Stimulated activated CD8-positive, alpha-beta memory T cell treated with anti-CD3 and anti-CD28 coated beads, Interleukin-4, amount 100 ng/mL, for 1 hour (primary cell): ENCODE measurements around the gene MT2A.
"Not testable (repeated sequence)": the region's sequence is repeated elsewhere in the genome, so short reads cannot be mapped to it uniquely, and the experiment has no call there.

Experiments
- DNase-seq, 2 donors: peaks; one replicate each; pipeline ENCODE4 v3.0.0-alpha.2; 2020; ENCODE audit warnings: low read depth in 2 of 2, low spot score in 1 of 2

The MT2A gene

DNA sequence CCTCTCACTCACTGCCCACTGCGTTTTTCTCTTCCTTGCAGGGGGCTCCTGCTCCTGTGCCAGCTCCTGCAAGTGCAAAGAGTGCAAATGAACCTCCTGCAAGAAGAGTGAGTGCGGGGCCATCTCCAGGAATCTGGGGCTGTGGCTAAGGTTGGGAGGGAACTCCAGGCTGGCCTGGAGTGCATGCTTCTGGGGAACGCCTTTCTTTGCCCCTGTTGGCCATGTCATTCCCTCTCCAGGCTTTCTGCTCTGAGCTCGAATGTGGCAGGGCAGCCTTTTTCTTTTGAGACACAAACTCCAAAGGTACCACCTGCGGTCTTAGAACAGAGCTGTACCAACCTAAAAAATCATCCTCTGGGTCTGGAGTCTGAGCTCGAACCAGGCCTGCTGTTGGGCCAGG, 9.8 kb downstream of the MT2A start:
- DNase-seq, result no peak

DNA sequence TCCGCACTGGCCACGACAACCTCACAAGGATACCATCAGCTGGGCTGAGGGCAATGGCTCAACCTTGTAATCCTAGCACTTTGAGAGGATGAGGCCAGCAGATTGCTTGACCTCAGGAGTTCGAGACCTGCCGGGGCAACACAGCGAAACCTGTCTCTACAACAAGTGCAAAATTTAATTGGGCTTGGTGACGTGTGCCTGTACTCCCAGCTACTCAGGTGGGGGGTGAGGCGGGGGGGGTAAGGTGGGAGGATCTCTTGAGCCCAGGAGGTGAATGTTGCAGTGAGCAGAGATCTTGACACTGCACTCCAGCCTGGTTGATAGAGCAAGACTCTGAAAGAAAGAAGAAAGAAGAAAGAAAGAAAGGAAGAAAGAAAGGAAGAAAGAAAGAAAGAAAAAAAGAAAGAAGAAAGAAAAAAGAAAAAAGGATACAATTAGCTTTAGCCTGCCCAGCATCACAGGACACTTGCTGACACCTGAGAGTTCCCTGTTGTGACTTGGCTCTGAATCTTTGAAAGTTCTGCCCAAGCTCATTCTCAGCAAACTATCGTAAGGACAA, 12.0 kb downstream of the MT2A start:
- no peak for DNase-seq

DNA sequence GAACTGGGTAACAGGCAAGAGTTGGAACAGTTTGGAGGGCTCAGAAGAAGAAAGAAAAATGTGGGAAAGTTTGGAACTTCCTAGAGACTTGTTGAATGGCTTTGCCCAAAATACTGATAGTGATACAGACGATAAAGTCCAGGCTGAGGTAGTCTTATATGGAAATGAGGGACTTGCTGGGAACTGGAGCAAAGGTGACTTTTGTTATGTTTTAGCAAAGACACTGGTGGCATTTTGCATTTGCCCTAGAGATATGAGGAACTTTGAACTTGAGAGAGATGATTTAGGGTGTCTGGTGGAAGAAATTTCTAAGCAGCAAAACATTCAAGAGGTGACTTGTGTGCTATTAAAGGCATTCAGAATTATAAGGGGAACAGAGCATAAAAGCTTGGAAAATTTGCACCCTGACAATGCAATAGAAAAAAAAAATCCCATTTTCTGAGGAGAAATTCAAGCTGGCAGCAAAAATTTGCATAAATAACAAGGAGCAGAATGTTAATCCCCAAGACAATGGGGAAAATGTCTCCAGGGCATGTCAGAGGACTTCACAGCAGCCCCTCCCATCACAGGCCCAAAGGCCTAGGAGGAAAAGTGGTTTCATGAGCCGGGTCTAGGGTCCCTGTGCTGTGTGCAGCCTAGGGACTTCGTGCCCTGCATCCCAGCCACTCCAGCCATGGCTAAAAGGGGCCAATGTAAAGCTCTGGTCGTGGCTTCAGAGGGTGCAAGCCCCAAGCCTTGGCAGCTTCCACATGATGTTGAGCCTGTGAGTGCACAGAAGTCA, 13.5 kb downstream of the MT2A start:
- DNase-seq, result not testable (repeated sequence)

DNA sequence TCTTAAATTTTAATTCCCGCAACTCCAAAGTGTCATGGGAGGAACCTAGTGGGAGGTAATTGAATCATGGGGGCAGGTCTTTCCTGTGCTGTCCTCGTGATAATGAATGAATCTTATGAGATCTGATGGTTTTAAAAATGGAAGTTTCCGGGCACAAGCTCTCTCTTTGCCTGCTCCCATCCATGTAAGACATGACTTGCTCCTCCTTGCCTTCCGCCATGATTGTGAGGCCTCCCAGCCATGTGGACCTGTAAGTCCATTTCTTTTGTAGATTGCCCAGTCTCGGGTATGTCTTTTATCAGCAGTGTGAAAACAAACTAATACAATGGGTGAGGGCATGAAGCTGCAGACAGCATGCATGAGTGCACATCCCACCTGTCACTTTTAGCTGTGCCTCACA, 14.8 kb downstream of the MT2A start:
- DNase-seq, result not testable (repeated sequence)

DNA sequence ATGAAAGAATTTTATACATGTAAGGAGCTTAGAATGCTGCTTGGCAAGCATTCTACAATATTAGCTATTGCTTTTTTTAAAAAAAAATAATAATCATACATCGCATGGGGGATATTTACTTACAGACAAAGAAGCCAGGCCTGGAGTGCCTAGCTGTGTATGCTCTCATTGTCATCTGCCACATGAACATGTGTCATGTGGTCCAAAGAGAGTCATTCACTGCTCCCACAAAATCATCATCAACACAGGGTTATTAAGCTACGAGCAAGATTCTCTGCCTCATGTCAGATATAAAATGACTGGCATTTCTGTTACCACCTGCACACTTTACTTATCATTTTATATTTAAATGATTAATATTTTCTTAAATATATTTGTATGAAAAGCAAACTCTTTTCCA, 15.3 kb downstream of the MT2A start:
- DNase-seq, result no peak

DNA sequence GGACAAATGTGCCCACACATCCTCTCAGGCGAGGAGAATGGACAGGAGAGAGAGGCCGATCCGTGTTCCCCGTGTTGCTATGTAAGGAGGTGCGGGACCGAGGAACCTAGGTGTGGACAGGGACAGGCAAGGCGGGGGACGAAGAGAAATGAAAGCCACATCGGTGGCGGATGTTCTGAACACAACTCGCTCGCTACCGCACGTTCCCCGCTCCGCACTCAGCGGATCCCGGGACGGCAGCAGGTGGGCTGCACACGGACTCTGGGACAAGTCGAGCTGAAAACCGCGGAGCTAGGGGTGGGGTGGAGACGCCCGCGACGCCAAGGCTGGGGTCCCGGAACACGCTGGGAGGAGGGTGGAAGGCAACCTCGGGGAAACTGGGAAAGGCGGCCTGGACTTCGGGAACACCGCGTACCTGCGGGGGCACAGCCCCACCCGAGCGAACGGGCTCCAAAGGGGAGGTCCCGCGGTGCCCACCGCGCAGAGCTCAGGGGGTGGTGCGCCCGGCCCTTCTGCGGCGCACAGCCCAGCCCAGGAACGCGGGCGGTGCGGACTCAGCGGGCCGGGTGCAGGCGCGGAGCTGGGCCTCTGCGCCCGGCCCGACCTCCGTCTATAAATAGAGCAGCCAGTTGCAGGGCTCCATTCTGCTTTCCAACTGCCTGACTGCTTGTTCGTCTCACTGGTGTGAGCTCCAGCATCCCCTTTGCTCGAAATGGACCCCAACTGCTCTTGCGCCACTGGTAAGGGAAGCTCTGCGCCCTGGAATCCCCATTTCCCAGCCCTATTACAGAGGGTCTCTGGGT, 17.0 kb downstream of the MT2A start, which contains the start of gene MT1E:
TSS of gene MT1E (plus strand) at position 642 of the 803 bp plus-strand sequence. CDS start at position 713, 71 bp downstream.
- DNase-seq, result no peak

DNA sequence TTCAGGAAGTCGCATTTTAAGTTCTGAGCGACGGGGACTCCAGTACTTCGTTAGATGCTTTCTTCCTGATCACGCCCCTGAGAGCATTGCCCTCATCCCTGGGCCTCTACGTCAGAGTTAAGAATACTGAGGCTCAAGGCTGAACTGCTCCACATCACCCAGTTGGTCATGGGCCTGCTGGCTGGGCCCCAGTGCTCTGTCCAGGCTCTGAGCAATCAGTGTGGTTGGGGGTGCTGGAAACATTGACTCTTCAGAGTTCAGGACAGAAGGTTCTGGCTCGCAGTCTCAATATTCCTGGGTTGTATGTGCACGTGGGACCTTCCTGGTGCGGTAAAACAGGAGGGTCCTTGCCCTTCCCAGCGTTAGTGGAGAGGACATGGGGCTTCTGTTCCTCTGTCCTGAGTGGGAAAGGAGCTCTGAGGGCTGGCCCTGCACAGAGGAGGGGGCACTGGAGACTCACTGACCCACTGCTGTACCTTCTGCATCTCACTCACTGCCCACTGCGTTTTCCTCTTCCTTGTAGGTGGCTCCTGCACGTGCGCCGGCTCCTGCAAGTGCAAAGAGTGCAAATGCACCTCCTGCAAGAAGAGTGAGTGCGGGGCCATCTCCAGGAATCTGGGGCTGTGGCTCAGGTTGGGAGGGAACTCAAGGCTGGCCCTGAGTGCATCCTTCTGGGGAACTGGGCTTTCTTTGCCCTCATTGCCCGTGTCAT, 17.7 kb downstream of the MT2A start:
- DNase-seq, result no peak

DNA sequence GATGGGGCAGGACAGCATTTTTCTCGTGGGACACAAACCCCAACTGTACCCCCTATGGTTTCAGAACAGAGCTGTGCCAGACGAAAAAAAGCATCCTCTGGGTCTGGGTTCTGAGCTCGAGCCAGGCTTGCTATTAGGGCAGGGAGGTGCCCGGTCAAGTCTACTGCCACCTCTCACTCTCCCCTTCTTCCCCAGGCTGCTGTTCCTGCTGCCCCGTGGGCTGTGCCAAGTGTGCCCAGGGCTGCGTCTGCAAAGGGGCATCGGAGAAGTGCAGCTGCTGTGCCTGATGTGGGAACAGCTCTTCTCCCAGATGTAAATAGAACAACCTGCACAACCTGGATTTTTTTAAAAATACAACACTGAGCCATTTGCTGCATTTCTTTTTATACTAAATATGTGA, 18.3 kb downstream of the MT2A start:
- DNase-seq, result no peak

DNA sequence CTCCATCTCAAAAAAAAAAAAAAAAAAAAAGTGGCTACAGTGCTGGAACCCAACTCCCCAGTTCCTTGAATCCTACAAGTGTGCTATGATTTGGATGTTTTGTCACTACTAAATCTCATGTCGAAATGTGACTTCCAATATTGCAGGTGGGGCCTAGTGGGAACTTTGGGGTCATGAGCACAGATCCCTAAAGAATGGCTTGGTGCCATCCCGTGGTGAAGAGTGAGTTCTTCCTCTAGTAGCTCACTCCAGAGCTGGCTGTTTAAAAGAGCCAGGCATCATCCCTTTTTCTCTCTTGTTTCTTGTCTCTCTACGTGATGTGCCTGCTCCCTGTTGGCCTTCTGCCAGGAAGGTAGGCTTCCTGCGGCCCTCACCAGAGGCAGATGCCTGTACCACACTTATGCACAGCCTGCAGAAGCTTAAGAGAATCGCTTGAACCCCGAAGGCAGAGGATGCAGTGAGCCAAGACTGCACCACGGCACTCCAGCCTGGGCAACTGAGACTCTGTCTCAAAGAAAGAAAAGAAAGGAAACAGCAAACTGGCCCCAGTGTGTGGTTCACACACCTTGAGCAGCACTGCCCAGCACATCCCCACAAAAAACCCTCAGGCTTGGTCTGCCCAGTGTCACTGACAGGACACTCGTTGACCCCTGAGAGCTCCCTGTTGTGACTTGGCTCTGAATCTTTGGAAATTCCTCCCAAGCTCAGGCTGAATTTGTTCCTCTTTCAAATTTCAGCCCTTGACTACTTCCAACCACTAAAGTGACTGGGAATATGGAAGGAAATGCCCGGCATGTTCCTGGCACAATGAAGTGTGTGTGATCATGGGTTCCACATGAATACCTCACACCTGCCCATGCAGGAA, 20.3 kb downstream of the MT2A start:
- no peak for DNase-seq

DNA sequence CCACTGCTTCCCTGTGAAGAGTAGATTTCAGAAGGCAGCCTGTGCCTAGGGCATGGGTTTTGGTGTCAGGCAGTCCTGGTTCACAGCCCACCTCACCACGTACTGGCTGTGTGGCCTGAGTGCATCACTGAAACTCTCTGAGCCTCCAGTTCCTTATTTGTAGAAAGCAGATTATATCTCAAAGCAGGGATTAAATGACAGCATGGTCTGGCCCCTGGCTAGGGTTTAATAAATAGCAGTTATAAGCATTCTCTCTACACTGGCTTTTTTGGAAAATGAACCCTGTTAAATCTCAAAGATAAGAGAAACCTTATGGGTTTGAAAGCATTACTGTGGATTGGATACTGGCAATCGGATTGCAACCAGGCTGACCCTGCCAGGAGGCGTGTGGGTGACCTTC, 21.1 kb downstream of the MT2A start:
- no peak for DNase-seq

DNA sequence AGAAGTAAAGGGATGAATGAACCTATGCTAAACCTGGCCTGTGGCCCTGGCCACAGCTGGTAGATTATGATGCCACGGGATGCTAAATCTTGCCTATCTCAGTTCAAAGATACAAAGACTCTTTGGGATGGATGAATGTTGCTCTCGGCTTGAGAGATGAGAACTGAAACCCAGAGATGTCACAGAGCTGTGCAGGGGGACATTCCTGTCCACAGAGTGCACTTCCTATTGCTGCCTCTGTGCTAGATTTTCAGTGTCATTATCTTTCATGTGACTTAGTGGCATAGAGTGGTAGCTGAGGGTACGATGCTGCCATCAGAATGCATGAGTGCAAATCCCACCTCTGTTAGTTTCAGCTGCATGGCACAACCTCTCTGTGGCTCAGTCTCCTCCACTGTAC, 21.8 kb downstream of the MT2A start:
- DNase-seq, result no peak

DNA sequence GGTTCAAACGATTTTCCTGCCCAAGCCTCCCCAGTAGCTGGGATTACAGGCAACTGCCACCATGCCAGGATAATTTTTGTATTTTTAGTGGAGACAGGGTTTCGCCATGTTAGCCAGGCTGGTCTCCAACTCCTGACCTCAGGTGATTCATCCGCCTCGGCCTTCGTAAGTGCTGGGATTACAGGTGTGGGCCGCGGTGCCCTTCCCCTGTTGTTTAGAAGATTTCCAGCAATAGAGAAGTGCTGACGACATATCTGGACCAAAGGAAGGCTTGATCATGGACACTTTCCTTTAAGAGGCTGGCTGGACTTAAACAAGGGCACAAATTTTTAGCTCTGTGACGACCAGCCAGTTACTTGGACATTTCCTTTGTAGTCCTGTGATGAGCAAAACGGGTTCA, 22.8 kb downstream of the MT2A start:
- DNase-seq, result no peak

DNA sequence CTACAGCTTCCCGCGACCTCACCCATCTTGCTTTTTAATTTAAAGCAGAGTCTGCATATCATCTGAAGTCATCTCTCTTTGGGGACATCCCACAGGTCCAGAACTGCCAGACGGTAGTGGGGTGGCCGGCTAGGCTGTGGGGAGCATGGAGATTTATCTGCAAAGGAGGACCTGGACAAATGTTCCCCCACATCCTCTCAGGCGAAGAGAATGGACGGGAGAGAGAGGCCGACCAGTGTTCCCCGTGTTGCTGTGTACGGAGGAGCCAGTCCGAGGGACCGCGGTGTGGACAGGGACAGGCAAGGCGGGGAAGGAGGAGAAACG, 23.4 kb downstream of the MT2A start:
- DNase-seq, result no peak

DNA sequence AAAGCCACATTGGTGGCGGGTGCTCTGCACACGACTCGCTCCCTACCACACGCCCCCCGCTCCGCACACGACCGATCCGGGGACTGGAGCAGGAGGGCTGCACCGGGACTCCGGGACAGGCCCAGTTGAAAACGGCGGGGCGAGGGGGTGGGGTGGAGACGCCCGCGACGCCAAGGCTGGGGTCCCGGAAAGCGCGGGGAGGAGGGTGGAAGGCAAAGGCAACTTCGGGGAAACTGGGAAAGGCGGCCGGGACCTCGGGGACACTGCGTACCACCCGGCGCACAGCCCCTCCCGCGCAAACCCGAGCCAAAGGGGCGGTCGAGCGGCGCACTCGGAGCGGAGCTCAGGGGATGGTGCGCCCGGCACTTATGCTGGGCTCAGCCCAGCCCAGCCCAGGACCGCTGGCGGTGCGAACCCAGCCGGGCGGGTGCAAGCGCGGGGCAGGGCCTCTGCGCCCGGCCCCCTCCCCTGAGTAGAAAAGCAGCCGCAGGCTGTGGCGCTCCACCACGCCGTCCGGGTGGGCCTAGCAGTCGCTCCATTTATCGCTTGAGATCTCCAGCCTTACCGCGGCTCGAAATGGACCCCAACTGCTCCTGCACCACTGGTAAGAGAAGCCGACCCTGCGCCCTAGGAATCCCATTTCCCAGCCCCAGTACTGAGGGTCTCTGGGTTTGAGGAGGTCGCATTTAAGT, 23.9 kb downstream of the MT2A start, which contains the start of gene MT1M:
TSS of gene MT1M (plus strand) at position 504 of the 692 bp plus-strand sequence. CDS start at position 577, 73 bp downstream.
- no peak for DNase-seq

DNA sequence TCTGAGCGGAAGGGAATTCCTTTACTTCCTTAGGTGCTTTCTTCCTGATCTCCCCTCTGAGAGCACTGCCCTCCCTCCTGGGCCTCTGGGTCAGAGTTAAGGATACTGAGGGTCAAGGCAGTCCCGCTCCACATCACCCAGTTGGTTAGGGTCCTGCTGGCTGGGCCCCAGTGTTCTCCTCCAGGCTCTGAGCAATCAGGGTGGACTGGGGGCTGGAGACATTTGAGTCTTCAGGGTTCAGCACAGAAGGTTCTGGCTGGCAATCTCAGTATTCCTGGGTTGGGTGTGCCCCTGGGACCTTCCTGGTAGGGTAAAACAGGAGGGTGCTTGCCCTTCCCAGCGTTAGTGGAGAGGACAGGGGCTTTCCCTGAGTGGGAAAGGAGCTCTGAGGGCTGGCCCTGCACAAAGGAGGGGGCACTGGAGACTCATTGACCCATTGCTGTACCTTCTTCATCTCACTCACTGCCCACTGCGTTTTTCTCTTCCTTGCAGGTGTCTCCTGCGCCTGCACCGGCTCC, 24.5 kb downstream of the MT2A start:
- DNase-seq, result no peak

DNA sequence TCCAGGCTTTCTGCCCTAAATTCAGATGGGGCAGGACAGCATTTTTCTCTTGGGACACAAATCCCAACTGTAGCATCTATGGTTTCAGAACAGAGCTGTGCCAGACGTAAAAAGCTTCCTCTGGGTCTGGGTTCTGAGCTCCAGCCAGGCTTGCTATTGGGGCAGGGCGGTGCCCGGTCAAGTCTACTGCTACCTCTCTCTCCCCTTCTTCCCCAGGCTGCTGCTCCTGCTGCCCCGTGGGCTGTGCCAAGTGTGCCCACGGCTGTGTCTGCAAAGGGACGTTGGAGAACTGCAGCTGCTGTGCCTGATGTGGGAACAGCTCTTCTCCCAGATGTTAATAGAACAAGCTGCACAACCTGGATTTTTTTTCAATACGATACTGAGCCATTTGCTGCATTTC, 25.2 kb downstream of the MT2A start:
- DNase-seq, result no peak

DNA sequence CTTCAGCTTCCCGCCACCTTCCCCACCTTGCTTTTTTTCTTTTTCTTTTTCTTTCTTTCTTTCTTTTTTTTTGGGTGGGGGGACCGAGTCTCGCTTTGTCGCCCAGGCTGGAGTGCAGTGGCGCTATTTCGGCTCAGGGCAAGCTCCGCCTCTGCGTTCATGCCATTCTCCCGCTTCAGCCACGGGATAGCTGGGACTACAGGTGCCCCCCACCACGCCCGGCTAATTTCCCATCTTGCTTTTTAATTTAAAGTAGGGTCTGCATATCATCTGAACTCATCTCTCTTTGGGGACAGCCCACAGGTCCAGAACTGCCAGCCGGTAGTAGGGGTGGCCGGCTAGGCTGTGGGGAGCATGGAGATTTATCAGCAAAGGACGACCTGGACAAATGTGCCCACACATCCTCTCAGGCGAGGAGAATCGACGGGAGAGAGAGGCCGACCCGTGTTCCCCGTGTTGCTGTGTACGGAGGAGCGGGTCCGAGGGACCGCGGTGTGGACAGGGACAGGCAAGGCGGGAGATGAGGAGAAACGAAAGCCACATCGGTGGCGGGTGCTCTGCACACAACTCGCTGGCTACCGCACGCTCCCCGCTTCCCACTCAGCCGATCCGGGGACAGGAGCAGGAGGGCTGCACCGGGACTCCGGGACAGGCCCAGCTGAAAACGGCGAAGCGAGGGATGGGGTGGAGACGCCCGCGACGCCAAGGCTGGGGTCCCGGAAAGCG, 26.5 kb downstream of the MT2A start:
- DNase-seq, result no peak

DNA sequence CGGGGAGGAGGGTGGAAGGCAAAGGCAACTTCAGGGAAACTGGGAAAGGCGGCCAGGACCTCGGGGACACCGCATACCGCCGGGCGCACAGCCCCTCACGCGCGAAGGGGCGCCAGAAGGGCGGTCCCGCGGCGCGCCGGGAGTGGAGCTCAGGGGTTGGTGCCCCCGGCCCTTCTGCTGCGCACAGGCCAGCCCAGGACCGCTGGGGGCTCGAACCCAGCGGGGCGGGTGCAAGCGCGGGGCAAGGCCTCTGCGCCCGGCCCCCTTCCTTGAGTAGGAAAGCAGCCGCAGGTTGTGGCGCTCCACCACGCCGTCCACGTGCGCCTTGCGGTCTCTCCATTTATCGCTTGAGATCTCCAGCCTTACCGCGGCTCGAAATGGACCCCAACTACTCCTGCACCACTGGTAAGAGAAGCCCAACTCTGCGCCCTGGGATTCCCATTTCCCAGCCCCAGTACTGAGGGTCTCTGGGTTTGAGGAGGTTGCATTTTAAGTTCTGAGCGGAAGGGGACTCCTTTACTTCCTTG, 27.1 kb downstream of the MT2A start:
- DNase-seq, result no peak
